Cardiac fibroblast (primary cell): ENCODE results near the gene ST8SIA3.
"Not testable (repeated sequence)": the region's sequence is repeated elsewhere in the genome, so short reads cannot be mapped to it uniquely, and the experiment has no call there.

Experiments
- DNase-seq, 2 donors: peaks; one replicate each; pipeline versions ENCODE4 v3.0.0 to v3.0.0-alpha.2; 2010; ENCODE audit warnings: low read depth in 2 of 2
- H3K4me3 ChIP-seq, 2 donors: replicated peaks in 1 of 2; 1 replicate in 1 of 2; 2 replicates in 1 of 2; pipeline ENCODE4 v1.5.1; 2011; ENCODE audit warnings: low read depth in 2 of 2, low read length in 2 of 2, mild to moderate bottlenecking in 2 of 2, moderate library complexity in 1 of 2
- TF ChIP-seq, protein P1 (sequence below): IDR thresholded peaks from one replicate; pipeline ENCODE4 v1.5.1; 2011; ENCODE audit warnings: low read depth, mild to moderate bottlenecking, low read length, inconsistent platforms

Gene ST8SIA3

DNA sequence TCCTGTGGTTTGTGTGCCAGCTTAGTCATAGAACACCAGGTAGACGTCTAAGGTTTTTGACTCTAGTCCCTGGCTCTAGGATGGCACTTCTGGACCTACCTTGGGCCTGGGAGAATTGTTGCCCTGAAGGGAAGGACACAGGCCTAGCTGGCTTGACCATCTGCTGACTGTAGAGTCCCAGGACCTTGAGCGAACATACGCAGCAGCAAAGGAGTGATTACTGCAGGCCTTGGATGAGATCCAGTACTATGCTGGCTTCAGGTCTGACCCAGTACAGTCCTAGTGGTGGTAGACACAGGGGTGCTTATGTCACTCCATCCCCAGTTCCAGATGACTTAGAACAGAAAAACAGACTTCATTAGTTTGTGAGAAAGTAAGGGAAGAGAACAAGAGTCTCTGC is 37.7 kb downstream of the ST8SIA3 start:
- no peak overlapping the region for H3K4me3 ChIP-seq
- no peak for DNase-seq
- TF ChIP-seq, protein P1, sequence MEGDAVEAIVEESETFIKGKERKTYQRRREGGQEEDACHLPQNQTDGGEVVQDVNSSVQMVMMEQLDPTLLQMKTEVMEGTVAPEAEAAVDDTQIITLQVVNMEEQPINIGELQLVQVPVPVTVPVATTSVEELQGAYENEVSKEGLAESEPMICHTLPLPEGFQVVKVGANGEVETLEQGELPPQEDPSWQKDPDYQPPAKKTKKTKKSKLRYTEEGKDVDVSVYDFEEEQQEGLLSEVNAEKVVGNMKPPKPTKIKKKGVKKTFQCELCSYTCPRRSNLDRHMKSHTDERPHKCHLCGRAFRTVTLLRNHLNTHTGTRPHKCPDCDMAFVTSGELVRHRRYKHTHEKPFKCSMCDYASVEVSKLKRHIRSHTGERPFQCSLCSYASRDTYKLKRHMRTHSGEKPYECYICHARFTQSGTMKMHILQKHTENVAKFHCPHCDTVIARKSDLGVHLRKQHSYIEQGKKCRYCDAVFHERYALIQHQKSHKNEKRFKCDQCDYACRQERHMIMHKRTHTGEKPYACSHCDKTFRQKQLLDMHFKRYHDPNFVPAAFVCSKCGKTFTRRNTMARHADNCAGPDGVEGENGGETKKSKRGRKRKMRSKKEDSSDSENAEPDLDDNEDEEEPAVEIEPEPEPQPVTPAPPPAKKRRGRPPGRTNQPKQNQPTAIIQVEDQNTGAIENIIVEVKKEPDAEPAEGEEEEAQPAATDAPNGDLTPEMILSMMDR, result no peak

DNA sequence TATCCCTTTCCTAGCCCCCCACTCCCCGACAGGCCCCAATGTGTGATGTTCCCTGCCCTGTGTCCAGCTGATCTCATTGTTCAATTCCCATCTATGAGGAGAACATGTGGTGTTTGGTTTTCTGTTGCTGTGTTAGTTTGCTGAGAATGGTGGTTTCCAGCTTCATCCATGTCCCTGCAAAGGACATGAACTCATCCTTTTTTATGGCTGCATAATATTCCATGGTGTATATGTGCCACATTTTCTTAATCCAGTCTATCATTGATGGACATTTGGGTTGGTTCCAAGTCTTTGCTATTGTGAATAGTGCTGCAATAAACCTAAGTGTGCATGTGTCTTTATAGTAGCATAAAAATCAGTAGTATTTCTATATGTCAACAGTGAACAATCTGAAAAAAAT is 42.4 kb downstream of the ST8SIA3 start:
- not testable (repeated sequence) for DNase-seq, H3K4me3 ChIP-seq

DNA sequence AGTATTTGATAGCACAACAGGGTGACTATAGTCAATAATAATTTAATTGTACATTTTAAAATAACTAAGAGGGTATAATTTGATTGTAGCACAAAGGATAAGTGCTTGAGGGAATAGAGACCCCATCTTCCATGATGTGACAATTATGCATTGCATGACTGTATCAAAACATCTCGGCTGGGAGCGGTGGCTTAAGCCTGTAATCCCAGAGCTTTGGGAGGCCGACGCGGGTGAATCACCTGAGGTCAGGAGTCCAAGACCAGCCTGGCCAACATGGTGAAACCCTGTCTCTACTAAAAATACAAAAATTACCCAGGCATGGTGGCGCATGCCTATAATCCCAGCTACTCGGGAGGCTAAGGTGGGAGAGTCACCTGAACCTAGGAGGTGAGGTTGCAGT is 44.5 kb downstream of the ST8SIA3 start:
- not testable (repeated sequence) for DNase-seq, H3K4me3 ChIP-seq

DNA sequence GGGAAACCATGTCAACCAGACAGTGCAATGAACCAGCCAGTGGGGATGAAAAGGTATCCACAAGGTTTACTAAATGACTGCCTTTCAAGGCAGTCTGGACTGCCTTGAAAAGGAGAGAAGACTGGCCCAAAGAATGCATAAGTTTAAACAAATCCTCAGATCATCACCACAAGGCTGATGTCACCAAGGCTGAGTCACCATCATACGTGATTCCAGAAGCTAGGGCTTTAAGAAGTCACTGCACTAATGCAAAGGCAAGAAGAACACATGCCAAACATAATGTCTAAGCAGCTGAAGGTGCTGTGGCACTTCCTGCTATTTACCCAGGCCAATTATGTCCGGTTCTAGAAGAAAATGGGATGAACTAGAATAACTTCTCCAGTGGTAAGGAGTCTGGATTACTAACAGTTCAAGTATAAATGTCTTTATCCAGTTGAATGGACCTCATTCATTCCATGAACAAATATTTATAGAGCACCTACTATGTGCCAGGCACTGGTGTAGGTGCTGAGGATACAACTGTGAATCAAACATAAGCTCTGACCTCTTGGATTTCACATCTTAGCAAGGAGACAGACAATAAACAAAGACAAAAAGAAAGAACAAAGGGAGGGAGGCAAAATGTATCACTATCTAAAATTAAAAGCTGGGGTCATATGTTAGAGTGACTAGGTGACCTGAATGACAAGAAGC is 45.2 kb downstream of the ST8SIA3 start:
- DNase-seq, result peak in 1 of 2 donors; percentile 27
- H3K4me3 ChIP-seq, result no peak overlapping the region
- TF ChIP-seq, protein P1, result no peak

DNA sequence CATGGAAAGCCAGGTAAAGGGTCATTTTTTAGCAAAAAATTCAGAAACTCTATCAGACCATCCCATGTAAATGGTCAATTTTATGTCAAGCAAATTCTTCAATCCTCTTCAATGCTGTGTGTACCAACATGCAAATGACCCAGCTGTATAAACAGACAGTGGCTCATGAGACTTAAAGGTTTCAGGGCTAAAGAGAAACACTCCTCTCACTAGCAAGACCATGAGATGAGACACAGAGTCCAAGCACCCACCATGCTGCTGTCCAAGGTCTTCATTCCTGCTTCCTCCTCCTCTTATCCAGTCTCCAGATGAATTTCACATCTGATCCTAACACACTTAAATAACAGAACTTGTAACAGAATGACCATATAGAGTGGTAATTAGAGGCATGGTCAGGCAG is 52.0 kb downstream of the ST8SIA3 start:
- DNase-seq, result no peak
- H3K4me3 ChIP-seq, result no peak overlapping the region
- TF ChIP-seq, protein P1, result no peak

DNA sequence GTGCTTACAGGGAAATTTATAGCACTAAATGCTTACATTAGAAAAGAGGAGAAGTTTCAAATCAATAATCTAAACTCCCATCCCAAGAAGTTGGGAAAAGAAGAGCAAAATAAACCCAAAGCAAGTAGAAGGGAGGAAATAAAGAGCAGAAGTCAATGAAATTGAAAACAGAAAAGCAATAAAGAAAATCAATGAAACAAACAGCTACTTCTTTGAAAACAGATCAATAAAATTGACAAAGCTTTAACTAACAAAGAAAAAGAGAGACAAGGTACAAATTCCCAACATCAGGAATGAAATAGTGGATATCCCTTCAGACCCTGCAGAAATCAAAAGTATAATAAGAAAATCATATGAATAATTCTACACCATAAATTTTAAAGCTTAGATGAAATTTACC is 57.3 kb downstream of the ST8SIA3 start:
- no peak overlapping the region for H3K4me3 ChIP-seq
- TF ChIP-seq, protein P1, result no peak
- no peak for DNase-seq

DNA sequence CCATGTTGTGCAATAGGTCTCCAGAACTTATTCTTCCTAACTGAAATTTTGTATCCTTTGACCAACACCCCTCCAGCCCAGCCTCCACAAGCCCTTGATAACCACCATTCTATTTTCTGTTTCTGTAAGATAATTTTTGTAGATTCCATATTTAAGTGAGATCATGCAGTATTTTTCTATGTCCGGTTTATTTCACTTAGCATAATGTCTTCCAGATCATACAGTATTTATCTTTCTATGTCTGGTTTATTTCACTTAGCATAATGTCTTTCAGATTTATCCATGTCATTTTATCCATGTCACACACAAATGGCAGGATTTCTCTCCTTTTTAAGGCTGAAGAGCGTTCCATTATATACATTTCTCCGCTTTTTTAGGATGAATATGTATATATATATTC is 58.4 kb downstream of the ST8SIA3 start:
- TF ChIP-seq, protein P1, result no peak
- DNase-seq, result no peak
- H3K4me3 ChIP-seq, result no peak overlapping the region

DNA sequence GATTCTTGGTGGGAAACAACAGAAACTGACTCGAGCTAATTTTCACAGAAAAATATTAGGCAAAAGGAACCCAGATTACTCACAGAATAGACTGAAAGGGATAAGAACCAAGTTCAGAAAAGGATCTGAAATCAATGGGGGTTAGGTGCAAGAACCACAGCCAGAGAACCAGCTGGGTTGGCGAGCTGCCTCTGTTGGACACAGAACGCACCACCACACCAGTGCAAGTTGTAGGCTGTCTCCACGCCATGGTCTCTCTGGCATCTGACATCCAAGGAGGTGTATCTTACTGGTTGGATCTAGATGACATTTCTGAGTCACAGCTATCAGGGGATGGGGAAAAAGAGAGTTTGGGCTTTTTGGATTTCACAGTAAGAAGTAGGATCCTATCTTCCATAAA is 64.2 kb downstream of the ST8SIA3 start:
- TF ChIP-seq, protein P1, result no peak
- H3K4me3 ChIP-seq, result no peak overlapping the region
- DNase-seq, result no peak
